ENCODE data around the gene PRSS57.
"Not testable (repeated sequence)": the region's sequence is repeated elsewhere in the genome, so short reads cannot be mapped to it uniquely, and the experiment has no call there.

Gene PRSS57

DNA sequence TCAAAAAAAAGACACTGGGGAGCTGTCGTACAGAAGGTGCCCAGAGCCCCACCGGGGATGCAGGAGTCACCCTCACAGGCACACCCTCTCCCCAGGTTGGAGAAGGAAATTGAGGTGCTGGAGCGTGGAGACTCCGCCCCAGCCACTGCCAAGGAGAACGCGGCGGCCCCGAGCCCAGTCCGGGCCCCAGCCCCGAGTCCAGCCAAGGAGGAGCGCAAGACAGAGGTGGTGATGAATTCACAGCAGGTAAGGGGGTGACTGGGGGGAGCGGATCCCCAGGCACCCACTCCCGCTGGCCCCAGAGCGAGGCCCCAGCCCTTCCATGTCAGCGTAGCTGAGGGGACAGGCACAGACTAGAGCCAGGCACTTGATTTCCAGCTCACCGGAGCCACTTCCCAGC, 35.7 kb upstream of the PRSS57 start:
- no peak for ATAC-seq
- TF ChIP-seq GLIS3 (CRISPR knock-in tag; IDR thresholded peaks at IDR 0.05) (no peak), ZFP30 (CRISPR knock-in tag; IDR thresholded peaks at IDR 0.05) (no peak), ZC3H10 (CRISPR knock-in tag; IDR thresholded peaks at IDR 0.05) (no peak), PPARA (CRISPR knock-in tag; IDR thresholded peaks at IDR 0.05; ENCODE audit: borderline replicate concordance) (no peak), ARNTL (CRISPR knock-in tag; IDR thresholded peaks at IDR 0.05; ENCODE audit: borderline replicate concordance, low read depth) (no peak)
- TF ChIP-seq, protein P1, sequence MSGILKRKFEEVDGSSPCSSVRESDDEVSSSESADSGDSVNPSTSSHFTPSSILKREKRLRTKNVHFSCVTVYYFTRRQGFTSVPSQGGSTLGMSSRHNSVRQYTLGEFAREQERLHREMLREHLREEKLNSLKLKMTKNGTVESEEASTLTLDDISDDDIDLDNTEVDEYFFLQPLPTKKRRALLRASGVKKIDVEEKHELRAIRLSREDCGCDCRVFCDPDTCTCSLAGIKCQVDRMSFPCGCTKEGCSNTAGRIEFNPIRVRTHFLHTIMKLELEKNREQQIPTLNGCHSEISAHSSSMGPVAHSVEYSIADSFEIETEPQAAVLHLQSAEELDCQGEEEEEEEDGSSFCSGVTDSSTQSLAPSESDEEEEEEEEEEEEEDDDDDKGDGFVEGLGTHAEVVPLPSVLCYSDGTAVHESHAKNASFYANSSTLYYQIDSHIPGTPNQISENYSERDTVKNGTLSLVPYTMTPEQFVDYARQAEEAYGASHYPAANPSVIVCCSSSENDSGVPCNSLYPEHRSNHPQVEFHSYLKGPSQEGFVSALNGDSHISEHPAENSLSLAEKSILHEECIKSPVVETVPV (CRISPR knock-in tag; IDR thresholded peaks at IDR 0.05) = no peak

DNA sequence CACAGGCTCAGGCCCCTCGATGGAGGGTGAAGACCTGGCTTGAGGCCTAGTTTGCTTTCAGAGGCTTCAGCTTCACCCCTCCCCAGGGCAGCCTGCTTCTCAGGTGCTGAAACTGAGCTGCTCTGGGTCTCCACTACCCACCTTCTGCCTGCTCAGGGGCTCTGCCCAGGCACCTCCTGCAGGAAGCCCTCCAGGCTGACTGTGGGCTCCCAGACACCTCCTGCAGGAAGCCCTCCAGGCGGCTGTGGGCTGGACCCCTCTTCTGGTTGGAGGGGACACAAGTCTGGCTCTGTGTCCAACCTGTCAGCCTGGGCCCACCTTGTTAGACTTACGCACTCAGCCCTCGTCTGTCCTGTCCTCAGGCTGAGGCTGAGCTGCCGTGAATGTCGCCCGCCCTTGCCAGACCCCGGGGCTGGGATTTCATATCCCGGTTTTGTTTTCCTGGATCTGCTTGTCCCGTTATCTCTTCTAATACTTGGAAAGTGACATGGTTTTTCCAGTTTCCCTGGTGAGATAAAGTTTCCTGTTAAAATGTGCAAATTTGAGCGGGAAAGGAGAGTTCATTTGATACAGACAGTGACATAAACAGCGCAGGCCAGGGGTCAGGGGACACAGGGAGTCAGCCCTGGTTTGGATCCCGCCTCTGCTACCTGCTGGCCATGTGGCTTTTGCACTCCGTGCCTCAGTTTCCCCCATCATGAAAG, 34.9 kb upstream of the PRSS57 start:
- ATAC-seq = no peak
- no peak for TF ChIP-seq ISL1 (CRISPR knock-in tag; IDR thresholded peaks at IDR 0.05)
- no peak for TF ChIP-seq TOX (CRISPR knock-in tag; IDR thresholded peaks at IDR 0.05; ENCODE audit: borderline replicate concordance)
- TF ChIP-seq, protein P2, sequence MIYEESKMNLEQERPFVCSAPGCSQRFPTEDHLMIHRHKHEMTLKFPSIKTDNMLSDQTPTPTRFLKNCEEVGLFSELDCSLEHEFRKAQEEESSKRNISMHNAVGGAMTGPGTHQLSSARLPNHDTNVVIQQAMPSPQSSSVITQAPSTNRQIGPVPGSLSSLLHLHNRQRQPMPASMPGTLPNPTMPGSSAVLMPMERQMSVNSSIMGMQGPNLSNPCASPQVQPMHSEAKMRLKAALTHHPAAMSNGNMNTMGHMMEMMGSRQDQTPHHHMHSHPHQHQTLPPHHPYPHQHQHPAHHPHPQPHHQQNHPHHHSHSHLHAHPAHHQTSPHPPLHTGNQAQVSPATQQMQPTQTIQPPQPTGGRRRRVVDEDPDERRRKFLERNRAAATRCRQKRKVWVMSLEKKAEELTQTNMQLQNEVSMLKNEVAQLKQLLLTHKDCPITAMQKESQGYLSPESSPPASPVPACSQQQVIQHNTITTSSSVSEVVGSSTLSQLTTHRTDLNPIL (CRISPR knock-in tag; IDR thresholded peaks at IDR 0.05; ENCODE audit: low read depth) = no peak
- no peak for TF ChIP-seq ZFP30 (CRISPR knock-in tag; IDR thresholded peaks at IDR 0.05)
- TF ChIP-seq ZNF8 (CRISPR knock-in tag; IDR thresholded peaks at IDR 0.05) = no peak
- TF ChIP-seq, protein P3, sequence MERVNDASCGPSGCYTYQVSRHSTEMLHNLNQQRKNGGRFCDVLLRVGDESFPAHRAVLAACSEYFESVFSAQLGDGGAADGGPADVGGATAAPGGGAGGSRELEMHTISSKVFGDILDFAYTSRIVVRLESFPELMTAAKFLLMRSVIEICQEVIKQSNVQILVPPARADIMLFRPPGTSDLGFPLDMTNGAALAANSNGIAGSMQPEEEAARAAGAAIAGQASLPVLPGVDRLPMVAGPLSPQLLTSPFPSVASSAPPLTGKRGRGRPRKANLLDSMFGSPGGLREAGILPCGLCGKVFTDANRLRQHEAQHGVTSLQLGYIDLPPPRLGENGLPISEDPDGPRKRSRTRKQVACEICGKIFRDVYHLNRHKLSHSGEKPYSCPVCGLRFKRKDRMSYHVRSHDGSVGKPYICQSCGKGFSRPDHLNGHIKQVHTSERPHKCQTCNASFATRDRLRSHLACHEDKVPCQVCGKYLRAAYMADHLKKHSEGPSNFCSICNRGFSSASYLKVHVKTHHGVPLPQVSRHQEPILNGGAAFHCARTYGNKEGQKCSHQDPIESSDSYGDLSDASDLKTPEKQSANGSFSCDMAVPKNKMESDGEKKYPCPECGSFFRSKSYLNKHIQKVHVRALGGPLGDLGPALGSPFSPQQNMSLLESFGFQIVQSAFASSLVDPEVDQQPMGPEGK (CRISPR knock-in tag; IDR thresholded peaks at IDR 0.05; ENCODE audit: borderline replicate concordance) = no peak

DNA sequence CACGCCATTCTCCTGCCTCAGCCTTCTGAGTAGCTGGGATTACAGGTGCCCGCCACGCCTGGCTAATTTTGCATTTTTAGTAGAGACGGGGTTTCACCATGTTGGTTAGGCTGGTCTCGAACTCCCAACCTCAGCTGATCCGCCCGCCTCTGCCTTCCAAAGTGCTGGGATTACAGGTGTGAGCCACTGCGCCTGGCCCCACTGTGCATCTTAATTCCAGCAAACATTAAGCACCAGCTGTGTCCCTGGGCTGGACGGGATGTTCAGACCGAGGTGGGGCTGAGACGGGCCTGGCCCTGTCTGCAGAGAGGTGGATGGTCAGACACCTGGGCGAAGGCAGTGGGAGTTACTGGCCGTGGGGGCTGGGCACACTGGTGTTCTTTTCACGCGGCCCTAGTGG, 34.3 kb upstream of the PRSS57 start:
- ATAC-seq = not testable (repeated sequence)

DNA sequence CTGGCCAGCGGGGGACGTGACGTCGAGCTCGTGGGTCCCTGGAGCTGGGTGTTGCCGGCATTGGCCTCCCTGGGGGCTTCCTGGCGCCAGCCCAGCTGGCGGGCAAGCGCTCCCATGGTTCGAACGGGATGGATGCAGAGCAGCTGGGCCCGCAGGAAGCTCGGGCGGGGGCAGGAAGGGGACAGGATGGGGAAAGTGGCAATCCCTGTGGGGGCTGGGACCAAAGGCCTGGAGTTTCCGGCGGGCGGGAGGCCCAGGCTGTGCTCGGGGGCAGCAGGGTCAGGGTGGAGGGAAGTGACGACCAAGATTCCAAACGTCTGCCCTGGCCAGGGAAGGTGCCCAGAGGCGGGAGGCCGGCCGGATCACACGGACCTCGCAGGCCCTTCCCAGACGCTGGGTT, 32.8 kb upstream of the PRSS57 start:
- TF ChIP-seq ZFP30 (CRISPR knock-in tag; IDR thresholded peaks at IDR 0.05) = no peak
- TF ChIP-seq, protein P4, sequence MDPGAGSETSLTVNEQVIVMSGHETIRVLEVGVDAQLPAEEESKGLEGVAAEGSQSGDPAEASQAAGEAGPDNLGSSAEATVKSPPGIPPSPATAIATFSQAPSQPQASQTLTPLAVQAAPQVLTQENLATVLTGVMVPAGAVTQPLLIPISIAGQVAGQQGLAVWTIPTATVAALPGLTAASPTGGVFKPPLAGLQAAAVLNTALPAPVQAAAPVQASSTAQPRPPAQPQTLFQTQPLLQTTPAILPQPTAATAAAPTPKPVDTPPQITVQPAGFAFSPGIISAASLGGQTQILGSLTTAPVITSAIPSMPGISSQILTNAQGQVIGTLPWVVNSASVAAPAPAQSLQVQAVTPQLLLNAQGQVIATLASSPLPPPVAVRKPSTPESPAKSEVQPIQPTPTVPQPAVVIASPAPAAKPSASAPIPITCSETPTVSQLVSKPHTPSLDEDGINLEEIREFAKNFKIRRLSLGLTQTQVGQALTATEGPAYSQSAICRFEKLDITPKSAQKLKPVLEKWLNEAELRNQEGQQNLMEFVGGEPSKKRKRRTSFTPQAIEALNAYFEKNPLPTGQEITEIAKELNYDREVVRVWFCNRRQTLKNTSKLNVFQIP (CRISPR knock-in tag; IDR thresholded peaks at IDR 0.05; ENCODE audit: borderline replicate concordance, low read depth) = no peak
- no peak for TF ChIP-seq ZFP3 (CRISPR knock-in tag; IDR thresholded peaks at IDR 0.05)
- no peak for TF ChIP-seq RARB (CRISPR knock-in tag; IDR thresholded peaks at IDR 0.05)
- no peak for ATAC-seq

DNA sequence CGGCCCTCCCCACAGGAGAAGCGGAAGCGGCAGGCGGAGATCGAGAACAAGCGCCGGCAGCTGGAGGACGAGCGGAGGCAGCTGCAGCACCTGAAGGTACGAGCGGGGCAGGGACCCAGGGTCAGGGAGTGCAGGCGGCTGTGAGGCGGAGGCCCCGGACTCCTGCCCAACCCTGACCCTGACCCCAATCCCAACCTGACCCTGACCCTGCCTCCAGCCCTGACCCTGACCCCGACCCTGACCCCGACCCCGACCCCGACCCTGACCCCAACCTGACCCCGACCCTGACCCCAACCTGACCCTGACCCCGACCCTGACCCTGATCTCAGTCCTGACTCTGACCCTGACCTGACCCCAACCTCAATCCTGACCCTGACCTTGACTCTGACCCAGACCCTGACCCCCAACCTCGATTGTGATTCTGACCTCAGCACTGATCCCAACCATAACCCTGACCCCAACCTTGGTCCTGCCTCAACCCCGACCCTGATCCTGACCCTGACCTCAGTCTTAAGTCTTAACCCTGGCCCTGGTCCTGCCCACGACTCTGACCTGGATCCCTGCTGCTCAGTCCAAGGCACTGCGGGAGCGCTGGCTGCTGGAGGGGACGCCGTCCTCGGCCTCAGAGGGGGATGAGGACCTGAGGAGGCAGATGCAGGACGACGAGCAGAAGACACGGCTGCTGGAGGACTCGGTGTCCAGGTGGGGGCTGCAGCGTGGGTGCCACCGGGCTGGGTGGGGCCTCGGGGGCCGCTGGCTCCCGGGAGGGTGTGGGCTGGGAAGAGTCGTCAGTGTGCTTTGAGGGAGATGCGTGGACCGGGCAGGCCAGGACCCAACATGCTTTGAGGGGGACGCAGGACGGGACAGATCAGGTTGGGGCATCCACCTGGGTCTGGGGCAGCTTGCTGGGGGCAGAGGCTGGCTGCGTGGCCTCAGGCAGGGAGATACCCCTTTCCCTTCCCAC, 32.0 kb upstream of the PRSS57 start:
- peak; percentile 16; the same call in 1 of the 3 replicates for ATAC-seq
- TF ChIP-seq ZC3H10 (CRISPR knock-in tag; IDR thresholded peaks at IDR 0.05) = no peak
- TF ChIP-seq SNAI2 (CRISPR knock-in tag; IDR thresholded peaks at IDR 0.05) = no peak
- no peak for TF ChIP-seq ZNF8 (CRISPR knock-in tag; IDR thresholded peaks at IDR 0.05)
- TF ChIP-seq TCF4 (CRISPR knock-in tag; IDR thresholded peaks at IDR 0.05; ENCODE audit: borderline replicate concordance) = no peak
- no peak for TF ChIP-seq ZNF70 (CRISPR knock-in tag; IDR thresholded peaks at IDR 0.05)
- TF ChIP-seq ARNTL (CRISPR knock-in tag; IDR thresholded peaks at IDR 0.05; ENCODE audit: borderline replicate concordance, low read depth) = no peak
- TF ChIP-seq, protein P5, sequence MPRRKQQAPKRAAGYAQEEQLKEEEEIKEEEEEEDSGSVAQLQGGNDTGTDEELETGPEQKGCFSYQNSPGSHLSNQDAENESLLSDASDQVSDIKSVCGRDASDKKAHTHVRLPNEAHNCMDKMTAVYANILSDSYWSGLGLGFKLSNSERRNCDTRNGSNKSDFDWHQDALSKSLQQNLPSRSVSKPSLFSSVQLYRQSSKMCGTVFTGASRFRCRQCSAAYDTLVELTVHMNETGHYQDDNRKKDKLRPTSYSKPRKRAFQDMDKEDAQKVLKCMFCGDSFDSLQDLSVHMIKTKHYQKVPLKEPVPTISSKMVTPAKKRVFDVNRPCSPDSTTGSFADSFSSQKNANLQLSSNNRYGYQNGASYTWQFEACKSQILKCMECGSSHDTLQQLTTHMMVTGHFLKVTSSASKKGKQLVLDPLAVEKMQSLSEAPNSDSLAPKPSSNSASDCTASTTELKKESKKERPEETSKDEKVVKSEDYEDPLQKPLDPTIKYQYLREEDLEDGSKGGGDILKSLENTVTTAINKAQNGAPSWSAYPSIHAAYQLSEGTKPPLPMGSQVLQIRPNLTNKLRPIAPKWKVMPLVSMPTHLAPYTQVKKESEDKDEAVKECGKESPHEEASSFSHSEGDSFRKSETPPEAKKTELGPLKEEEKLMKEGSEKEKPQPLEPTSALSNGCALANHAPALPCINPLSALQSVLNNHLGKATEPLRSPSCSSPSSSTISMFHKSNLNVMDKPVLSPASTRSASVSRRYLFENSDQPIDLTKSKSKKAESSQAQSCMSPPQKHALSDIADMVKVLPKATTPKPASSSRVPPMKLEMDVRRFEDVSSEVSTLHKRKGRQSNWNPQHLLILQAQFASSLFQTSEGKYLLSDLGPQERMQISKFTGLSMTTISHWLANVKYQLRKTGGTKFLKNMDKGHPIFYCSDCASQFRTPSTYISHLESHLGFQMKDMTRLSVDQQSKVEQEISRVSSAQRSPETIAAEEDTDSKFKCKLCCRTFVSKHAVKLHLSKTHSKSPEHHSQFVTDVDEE (CRISPR knock-in tag; IDR thresholded peaks at IDR 0.05) = no peak
- TF ChIP-seq, protein P1 (CRISPR knock-in tag; IDR thresholded peaks at IDR 0.05) = no peak
- TF ChIP-seq BACH2 (CRISPR knock-in tag; IDR thresholded peaks at IDR 0.05; ENCODE audit: borderline replicate concordance) = no peak
- no peak for TF ChIP-seq OSR1 (CRISPR knock-in tag; IDR thresholded peaks at IDR 0.05)
- TF ChIP-seq ISL1 (CRISPR knock-in tag; IDR thresholded peaks at IDR 0.05) = no peak
- no peak for TF ChIP-seq RARB (CRISPR knock-in tag; IDR thresholded peaks at IDR 0.05)
- TF ChIP-seq CSDC2 (CRISPR knock-in tag; IDR thresholded peaks at IDR 0.05) = no peak
